NCI-H128 (cell line): ENCODE data around the gene SYNPR.

Source experiments
- DNase-seq: peaks from one replicate; lab custom pipeline; 2025; ENCODE audit not compliant: unreplicated experiment; lab: John Stamatoyannopoulos, UW

Gene SYNPR

DNA sequence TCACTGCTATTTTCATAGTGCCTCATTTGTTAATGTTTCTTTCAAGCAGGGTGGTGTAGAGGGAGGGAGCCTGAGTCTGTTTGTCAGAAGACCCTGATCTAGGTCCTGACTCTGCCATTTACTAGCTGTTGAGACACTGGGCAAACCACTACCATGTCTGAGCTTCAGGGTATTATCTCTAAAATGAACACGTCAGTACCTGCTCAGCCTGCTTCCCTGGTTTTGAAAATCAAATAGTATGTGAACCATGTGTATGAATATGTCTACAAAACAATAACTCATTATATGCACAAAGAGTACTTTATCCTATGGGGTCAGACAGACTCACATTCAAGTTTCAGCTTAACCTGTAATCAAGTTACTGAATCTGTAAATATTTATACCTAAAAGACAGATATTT lies 25.1 kb downstream of the SYNPR start:
- DNase-seq, result no peak

DNA sequence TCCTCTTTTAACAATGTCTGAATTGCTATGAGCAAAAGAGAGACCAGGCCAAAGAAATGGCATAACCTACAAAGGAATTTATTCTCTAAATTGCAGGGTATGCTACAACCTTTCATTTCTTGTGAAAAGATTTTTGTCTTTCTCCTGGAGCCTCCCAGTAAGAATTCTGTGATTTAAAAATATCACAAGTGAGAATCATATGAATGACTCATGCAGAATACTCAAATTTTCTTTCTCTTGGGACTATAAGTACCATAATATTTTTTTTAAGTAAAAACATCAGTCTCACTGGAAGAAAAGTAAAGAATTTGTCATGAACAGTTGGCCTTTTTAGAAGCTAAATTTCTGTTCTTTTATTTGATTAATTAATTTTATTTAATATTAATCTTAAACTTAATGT lies 26.3 kb downstream of the SYNPR start:
- no peak for DNase-seq

DNA sequence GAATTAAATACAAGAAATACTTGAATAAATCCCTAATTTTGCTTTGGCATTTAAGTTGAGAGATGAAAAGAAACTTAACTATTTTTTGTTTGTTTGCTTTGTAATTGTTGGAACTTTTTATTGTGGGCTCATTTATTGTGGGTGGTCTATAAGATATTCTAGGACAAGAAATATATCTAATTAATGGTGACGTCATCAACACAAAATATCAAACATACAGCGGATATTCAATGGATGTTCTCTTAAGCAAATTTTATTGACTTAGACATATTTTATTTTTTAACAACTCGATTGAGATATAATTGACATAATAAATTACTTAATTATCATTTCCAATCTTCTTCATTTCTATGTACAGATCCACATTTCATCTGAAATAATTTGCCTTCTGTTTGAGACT lies 30.0 kb downstream of the SYNPR start:
- no peak for DNase-seq

DNA sequence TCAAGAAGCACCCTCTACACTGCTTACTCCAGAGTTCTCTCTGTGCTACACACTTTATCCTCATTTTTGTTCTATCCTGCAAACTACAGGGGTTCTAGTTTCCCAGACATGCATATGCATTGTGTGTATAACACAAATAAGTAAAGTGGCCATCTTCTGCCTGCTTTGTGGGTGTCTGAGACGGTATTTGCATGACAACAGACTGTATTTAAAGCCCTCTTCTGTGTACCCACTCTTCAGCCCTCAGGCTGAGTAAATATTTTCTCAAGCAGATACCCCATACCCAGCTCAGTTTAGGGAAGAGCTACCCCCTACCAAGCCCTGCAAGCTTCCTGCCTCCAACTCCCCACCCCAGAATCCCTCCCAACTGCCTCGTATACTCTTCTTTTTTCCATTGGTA lies 31.7 kb downstream of the SYNPR start:
- DNase-seq, result no peak

DNA sequence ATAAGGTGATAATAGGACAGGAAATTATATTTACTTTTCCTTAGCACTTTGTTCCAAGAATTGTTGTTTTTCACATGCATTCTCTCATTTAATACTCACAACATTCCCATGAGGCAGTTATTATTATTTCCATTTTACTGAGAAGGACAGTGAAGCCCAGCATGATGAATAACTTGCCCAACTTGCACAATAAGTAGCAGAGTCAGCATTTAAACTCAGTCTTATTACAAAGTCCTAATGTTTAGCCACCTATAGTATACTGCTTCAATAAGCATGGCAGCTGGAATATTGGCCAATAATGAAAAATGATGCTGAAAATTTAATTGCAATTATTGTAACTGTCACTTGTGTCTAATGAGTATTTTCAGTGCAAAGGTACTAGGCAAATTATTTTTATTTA lies 45.7 kb downstream of the SYNPR start:
- no peak for DNase-seq

DNA sequence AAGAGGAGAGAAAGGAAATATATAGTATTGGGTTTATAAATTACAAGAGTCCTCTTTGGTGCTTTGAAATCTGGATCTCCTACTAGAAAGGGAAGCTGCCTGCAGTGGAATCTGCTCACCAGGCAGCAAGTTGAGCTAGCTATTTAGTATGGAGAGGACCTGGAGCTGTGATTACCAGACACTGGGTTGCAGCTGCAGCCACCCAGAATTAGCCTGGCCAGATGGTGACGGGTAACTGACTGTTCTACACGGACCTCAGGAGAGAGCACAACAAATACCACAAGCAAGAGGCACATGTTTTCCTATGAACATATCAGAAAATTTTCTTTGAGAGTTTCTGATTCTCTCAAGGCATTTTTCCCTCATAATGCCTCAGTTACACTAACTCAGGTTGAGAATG lies 46.5 kb downstream of the SYNPR start:
- no peak for DNase-seq

DNA sequence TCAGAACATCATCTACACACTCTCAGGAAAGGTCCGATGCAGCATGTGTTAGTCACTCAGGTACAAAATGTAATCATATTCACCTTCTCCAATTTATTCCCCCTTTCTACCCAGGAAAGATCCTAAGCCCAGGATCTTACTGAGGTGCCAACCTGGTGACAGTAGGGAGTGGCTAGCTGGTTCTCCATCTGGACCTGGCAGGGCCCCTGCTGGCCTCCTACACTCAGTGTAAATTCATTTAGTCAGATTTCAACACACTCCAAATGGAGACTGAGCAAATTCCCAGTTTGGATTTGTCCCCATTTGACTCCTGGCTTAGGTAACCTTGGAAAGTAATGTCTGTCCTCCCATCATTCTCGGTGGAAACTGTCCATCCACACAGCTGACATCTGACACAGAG lies 47.3 kb downstream of the SYNPR start:
- DNase-seq, result no peak

DNA sequence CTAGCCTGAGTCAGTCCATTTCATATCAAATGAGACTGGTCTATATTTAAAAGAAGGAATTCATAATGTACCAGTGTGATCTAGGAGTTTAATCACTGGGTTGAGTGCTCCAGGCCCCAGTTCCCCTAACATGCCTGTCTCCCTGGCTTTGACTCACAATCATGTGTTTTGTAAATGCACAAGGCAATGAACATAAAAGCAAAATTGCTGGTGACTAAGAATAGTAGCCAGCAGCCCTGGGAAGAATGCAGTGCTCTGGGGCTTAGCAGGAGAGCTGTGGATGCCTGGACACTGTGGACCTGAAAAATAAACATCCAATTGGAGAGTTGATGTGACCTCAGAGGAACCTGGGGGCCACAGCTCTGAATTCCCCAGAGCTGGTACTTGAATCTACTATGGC lies 50.3 kb downstream of the SYNPR start:
- DNase-seq, result no peak

DNA sequence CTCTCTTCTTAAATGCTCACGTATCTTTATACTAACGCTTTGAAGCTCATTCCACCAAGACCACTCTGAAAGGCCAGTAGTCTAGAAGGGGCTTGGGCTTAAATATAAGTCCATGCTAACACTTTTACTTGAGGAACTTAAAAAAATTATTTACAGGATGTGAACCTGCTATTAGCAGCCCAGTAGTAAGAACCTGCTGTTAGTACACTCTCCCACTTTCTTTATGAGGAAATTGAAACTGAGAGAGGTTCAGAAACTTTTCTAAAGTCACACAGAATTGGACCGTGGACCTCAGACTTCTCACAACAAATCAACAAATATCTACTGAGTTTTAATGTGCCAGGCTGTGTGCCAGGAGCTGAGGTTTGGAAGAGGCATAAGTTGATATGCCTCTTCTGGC lies 53.4 kb downstream of the SYNPR start:
- no peak for DNase-seq

DNA sequence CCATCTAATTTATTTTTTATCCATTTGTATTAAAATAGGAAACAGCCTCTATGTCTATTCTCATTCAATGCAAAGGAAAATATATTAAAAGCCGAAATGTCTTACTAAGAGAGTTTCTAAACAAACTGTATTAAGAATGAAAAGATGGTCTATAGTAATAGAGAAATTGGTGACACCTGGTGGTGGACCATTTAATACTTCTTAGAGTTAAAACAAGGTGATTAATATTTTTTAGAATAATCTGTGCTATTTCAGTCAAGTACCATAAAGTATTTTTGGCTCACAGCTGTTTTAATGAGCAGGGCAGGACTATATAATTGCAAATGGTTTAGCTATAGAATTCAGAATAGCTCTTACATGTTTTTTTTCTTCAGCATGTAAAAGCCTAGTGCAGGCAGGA lies 55.7 kb downstream of the SYNPR start:
- DNase-seq, result no peak

DNA sequence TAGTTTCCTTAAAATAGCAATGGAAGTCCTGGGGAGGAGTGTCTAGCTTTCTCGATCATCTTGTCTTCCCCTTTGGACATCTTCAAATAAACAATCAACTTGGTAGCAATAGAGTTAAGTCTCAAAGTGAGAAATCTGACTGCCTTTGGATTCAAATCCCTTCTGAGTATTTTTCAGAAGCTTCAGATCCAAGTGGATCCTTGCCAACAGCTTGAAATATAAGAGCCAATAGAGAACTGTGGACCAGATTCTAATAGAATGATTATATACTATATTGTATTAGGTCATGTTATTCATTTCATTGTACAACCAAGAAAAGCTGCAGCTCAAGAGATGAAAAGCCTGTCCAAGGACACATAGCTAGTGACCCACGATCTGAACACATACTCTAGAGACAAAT lies 60.2 kb downstream of the SYNPR start:
- DNase-seq, result no peak

DNA sequence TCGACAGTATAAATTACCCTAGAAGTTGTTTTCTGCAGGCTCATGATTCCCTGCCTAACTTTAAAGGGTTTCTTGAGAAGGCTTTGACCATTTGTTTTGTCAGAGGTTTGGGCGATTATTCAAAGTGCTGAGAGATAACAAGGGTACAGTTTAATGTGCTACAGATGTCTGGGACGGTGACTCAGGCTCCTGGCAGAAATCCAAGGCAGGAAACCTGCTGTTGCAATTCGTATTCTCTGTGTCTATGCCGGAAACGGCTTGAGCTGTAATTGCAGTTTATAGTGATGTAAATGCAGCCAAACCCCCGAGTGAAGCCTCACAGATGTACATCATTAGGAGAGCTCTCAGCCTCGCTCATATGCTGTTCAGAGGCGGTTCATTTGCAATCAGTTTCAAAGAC lies 65.6 kb downstream of the SYNPR start:
- DNase-seq, result peak; percentile 78

DNA sequence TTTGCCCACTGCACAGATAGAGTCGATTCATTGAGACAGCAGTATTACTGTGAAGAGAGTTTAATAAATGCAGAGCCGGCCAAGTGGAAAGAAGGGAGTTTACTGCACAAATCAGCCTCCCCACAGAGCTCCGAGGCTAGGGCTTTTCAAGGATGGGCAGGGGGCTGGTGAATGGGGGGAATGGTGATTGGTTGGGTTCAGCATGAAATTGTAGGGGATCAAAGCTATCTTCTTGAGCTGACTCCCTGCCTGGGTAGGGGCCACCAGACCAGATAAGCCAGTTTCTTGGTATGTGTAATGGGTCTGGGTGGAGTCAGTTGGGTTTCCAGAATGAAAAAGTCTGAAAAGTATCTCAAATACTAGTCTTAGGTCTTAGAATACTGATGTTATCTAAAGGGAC lies 66.6 kb downstream of the SYNPR start:
- DNase-seq, result no peak

DNA sequence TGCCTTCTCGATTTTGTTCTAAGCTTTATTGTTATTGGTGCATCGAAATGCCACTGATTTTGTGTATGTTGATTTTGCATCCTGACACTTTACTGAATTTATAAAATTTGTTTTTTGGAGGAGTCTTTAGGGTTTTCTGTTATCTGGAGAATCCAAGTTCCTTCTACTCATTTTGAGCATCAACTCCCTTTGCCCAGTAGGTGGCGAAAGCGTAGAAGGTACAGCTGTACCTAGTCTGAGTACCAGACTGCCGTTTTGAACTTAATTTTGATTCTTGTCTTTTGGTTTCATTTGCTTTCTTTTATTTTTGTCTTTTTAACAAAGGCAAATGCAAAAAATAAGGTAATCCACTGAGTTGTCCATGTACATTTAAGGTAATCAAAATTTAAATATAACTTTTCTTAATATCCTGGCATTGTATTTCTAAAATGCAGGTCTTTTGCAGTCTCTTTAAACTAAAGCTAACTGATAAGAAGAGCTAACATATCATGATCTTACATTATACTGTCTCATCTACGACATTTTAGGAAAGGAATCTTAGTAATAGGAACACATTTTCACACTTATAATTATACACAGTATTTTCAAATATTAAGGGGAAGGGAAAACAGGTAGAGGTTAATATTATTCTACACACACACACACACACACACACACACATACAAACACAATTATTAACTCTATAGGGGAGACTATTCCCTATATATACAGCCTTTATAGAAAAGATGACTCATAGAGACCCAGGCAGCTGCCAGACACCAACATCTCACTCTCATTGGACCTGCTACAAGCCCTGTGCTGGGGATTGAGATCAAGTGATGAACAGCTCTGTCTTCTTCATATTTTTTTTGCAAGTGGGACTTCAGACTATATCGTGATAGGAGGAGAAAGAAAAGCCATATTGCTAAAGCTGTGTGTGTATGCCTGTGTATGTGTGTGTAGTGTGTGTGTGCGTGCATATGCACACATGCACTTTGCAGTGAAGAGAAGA lies 71.8 kb downstream of the SYNPR start:
- DNase-seq, result peak; percentile 5

DNA sequence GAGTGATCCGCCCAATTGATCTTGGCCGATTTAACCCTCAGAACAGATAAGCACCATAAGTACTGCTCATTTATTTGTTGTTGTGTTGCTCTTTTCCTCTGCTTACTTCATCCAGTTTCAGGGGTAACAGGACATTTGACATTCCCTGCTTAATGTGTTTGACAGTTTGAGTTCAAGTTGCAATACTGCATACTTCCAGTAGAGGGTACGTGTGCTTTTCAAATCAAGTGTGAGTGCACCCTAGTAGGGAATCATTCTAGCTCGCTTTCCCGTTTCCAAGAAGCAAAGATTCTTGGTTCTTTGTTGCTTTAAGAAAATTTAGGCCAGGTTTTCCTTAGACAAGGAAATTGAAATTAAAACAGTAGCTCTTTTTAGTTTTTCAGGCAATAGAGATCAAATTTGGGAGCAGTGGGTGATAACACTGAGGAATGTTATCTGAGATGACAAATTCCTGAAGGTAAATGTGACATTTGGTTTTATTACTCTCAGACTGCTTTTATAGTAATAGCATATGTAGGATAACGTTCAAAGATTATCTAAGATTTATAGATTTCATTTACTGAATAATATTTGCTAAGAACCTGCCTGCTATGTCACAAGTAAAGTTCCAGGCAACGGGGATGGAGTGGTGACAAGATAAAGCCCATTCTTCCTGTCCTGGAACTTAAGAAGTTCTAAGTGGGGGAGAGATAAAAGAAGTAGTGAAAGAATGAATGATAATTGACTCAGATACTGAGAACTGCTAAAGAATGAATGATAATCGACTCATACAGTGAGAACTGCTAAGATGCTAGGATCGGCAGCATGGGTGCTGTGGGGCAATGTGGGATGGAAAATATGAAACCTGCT lies 73.3 kb downstream of the SYNPR start:
- DNase-seq, result peak; percentile 38

DNA sequence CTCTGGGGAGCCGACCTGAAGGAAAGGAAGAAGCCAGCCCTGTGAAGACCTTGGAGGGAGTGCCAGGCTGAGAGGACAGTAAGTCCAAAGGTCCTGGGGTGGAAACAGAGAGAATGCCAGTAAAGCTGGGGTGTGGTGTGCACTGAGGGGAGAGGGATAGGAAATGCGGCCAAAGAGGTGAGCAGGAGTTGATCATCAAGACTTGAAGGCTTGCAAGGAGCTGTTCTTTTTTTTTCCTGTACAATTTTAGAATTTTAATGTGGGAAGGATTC lies 73.8 kb downstream of the SYNPR start:
- no peak for DNase-seq

DNA sequence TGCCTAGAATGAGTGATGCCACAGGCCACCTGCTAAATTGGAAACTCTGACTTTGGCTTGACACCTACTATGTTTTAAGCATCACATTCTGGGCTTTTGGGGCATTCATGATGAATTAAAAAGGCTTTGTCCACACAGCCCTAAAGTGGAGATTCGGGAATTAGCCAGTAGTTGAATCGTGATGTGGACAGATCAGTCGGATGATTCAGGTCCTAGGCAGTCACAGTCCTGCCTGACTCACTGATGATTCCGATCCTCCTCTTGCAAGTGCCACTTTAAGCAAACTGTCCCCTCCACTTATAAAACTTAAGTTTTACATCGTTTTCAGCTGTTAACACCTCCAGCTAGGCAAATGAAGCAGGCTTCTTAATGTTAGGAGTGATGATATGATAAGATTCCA lies 75.3 kb downstream of the SYNPR start:
- no peak for DNase-seq

DNA sequence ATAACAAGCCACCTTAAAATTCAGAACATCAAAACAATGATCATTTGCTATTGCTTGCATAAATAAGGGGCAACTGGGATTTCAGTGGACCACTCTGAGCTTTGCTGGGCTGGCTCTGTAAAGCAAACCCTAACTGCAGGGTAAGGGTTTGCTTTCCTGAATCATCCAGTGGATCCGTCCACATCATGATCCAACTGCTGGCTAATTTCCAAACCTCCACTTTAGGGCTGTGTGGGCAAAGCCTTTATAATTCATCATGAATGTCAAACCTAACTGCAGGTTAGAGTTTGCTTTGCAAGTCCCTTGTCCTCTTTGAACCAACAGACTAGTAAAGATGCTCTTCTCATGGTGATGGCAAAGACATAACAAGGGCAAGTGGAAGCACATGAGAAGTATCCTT lies 76.1 kb downstream of the SYNPR start:
- no peak for DNase-seq

DNA sequence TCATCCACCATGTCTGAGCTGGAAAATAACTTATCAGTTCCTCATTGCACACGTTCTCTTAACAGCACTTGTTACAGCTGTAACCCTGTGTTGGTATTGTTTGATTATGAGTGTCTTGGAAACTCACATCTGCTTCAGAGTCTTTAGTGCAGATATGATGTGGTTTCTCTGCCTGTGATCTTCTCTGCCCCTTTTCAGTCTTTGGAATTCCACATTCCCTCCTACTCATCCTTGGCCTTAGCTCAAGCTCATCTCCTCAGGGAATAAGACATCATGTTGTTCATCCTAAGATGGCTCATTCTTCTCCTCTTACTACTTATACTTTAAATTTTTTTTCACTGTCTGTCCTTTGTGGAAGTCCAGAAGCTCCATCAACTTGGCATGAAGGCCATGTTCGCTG lies 77.7 kb downstream of the SYNPR start:
- DNase-seq, result no peak

DNA sequence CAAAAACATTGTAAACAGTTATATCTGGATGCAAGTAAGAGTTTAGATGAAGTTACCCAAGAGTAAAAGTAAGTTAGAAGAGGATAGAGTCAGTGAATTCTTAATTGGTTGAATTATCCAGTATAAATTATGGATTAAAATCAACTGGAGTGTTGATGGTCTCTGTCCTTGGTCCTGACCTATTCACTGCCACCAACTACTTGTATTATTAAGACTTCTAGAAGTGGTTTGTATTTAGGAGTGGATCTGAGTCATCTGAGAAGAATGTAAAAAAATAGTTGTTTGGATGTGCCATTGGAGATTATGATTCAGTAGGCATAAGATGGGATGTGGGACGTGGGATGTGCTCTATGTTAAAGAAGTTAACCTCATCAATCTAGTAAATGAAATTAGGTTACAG lies 86.4 kb downstream of the SYNPR start:
- DNase-seq, result no peak

DNA sequence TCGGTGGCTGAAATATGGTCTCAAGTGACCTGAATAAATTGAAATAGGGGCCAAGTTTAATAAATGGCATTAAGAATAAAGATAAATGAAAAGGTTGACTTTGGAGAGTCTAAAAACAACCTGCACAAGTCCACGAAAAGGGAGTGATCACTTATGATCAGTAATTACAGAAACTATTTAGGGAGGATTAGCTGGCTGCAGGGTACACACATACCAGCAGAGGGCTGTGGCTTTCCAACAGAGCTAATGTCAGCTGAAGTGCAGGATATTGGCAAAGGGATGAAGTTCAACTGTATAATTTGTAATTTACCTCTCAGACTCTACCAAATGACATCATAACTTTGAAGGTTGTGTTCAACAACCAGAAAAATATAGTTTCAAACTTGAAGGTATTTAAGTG lies 86.8 kb downstream of the SYNPR start:
- DNase-seq, result no peak

DNA sequence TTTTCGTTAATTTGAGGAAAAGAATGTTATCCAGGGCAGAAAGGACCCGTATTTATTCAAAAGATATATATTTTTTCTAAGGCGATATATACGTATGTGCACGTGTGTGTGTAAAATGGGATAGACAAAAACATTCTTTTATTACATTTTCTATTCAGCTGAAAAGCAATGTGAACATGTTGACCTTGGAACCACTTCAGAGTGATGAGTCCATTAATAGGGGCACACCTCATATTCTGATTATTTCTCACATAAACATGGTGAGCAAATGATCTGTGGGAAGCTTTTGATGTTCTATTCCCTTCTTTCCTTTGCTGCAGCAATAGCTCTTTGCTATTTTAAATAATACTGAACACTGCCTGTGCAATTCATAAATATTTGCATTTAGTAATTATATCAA lies 87.6 kb downstream of the SYNPR start:
- DNase-seq, result no peak
